Neural cell (in vitro differentiated cells): ENCODE results near the gene NEU3.

ENCODE experiments used
- EP300 ChIP-seq: fragments of 450-650 bp; conservative IDR thresholded peaks from 2 replicates; pipeline ENCODE4 v1.6.1; 2014; ENCODE audit warnings: antibody characterized with exemption, mild to moderate bottlenecking, moderate library complexity; ENCODE audit not compliant: poor library complexity, severe bottlenecking
- EZH2 ChIP-seq: fragments of 200-600, 300-800 bp; shearing (Covaris generic), sonication (generic); IDR thresholded peaks from 2 replicates; pipeline ENCODE4 v1.6.1; 2014; ENCODE audit warnings: antibody characterized with exemption, low read length, borderline replicate concordance, mild to moderate bottlenecking; ENCODE audit not compliant: insufficient read depth, poor library complexity, severe bottlenecking
- RAD21 ChIP-seq: fragments of 450-650 bp; conservative IDR thresholded peaks from 2 replicates; pipeline ENCODE4 v1.6.1; 2014; ENCODE audit warnings: antibody characterized with exemption, mild to moderate bottlenecking, moderate library complexity
- SMC3 ChIP-seq: fragments of 450-650 bp; conservative IDR thresholded peaks from 2 replicates; pipeline ENCODE4 v1.6.1; 2014; ENCODE audit warnings: antibody characterized with exemption, mild to moderate bottlenecking, moderate library complexity; ENCODE audit not compliant: poor library complexity
- TF ChIP-seq, protein P1 (sequence below): fragments of 450-650 bp; IDR thresholded peaks from 2 replicates; pipeline ENCODE4 v1.5.1; 2014; ENCODE audit warnings: antibody characterized with exemption, mild to moderate bottlenecking, moderate library complexity; ENCODE audit not compliant: poor library complexity, severe bottlenecking

DNA sequence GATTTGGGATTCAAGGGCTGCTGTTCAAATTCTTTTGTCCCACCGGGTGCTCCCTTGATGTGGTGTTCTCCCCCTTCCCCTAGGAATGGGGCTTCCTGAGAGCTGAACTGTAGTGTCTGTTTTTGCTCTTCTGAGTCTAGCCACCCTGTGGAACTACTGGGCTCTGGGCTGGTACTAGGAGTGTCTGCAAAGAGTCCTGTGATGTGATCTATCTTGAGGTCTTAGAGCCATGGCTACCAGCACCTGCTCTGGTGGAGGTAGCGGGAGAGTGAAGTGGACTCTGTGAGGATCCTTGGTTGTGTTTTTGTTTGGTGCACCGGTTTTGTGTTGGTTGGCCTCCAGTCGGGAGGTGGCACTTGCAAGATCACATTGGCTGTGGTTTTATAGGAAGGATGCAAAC is 61.8 kb downstream of the NEU3 start:
- TF ChIP-seq, protein P1, sequence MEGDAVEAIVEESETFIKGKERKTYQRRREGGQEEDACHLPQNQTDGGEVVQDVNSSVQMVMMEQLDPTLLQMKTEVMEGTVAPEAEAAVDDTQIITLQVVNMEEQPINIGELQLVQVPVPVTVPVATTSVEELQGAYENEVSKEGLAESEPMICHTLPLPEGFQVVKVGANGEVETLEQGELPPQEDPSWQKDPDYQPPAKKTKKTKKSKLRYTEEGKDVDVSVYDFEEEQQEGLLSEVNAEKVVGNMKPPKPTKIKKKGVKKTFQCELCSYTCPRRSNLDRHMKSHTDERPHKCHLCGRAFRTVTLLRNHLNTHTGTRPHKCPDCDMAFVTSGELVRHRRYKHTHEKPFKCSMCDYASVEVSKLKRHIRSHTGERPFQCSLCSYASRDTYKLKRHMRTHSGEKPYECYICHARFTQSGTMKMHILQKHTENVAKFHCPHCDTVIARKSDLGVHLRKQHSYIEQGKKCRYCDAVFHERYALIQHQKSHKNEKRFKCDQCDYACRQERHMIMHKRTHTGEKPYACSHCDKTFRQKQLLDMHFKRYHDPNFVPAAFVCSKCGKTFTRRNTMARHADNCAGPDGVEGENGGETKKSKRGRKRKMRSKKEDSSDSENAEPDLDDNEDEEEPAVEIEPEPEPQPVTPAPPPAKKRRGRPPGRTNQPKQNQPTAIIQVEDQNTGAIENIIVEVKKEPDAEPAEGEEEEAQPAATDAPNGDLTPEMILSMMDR = no peak
- TF ChIP-seq EP300 (no peak), RAD21 (no peak), EZH2 (no peak), SMC3 (no peak)
